HG02763 (cell line): ENCODE data around the gene SLC39A7.
"Not testable (repeated sequence)": the region's sequence is repeated elsewhere in the genome, so short reads cannot be mapped to it uniquely, and the experiment has no call there.

Source experiments
- ATAC-seq: cut with Tn5 transposase; IDR thresholded peaks from one replicate; pipeline ENCODE4 v1.9.1; 2021; ENCODE audit warnings: mild to moderate bottlenecking, moderate library complexity; ENCODE audit not compliant: unreplicated experiment

SLC39A7 gene

GRCh38 chr6:33226503-33227120 lies 25.9 kb downstream of the SLC39A7 start:
- not testable (repeated sequence) for ATAC-seq

GRCh38 chr6:33235221-33235634 lies 34.6 kb downstream of the SLC39A7 start:
- ATAC-seq = no peak

- ATAC-seq = no peak
Observed at GRCh38 chr6:33236328-33236727, 35.7 kb downstream of the SLC39A7 start.

GRCh38 chr6:33236852-33237251 lies 36.2 kb downstream of the SLC39A7 start:
- ATAC-seq = no peak

GRCh38 chr6:33237741-33238140 lies 37.1 kb downstream of the SLC39A7 start:
- no peak for ATAC-seq

- no peak for ATAC-seq
Observed at GRCh38 chr6:33241968-33242367, 41.3 kb downstream of the SLC39A7 start.

- ATAC-seq = no peak
Observed at GRCh38 chr6:33243476-33243875, 42.8 kb downstream of the SLC39A7 start.

GRCh38 chr6:33247977-33248642 lies 47.4 kb downstream of the SLC39A7 start:
- peak; percentile 40 for ATAC-seq

GRCh38 chr6:33248643-33248931 lies 47.9 kb downstream of the SLC39A7 start:
- no peak for ATAC-seq

- peak; percentile 90 for ATAC-seq
Observed at GRCh38 chr6:33248932-33249731, 48.5 kb downstream of the SLC39A7 start.

GRCh38 chr6:33249732-33250630 lies 49.3 kb downstream of the SLC39A7 start:
- no peak for ATAC-seq

GRCh38 chr6:33250731-33251130 lies 50.1 kb downstream of the SLC39A7 start:
- ATAC-seq = no peak

GRCh38 chr6:33251395-33252012 lies 50.8 kb downstream of the SLC39A7 start:
- no peak for ATAC-seq

GRCh38 chr6:33252759-33253158 lies 52.1 kb downstream of the SLC39A7 start:
- ATAC-seq = no peak
